A549 treated with Hydrocortisone at 1 μM for 4 hours (cell line): ENCODE measurements around the gene TRPT1. TPM values are rescaled to one million over a fixed set of nuclear protein-coding genes. Genes with fewer than 3 reads are reported as not detected.

Experiments
- total RNA-seq: library from RNA; stranded (reverse); fragments of 200-300 nt; extraction: Qiagen RNA extraction; gene quantifications from 5 replicates; pipeline ENCODE4 v1.2.3, GENCODE V29; 2022

TRPT1 gene
- total RNA-seq, result 15.9 to 26.7 TPM (median 25.0 TPM) in 5 replicates

GRCh38 chr11:64225608-64226506 lies at the start of gene TRPT1, which contains the start of gene NUDT22:
TRPT1 (minus strand) TSS chr11:64226186; CDS start chr11:64225860, 326 bp downstream.
NUDT22 (plus strand) TSS chr11:64226274; CDS start chr11:64226653, 379 bp downstream.

GRCh38 chr11:64251016-64251752 lies 25.2 kb upstream of the TRPT1 start, which contains the start of gene PLCB3:
PLCB3 (plus strand) TSS chr11:64251530; CDS start chr11:64251650, 120 bp downstream.

GRCh38 chr11:64246871-64247728 lies 21.1 kb upstream of the TRPT1 start, which contains the start of gene PPP1R14B:
PPP1R14B (minus strand) TSS chr11:64246943; CDS start chr11:64246673, 270 bp downstream.

GRCh38 chr11:64240435-64241240 lies 14.7 kb upstream of the TRPT1 start, which contains the start of gene FKBP2:
FKBP2 (plus strand) TSS chr11:64241095; CDS start chr11:64242388, 1,293 bp downstream.

GRCh38 chr11:64233913-64234586 lies 8.1 kb upstream of the TRPT1 start, which contains the start of gene VEGFB:
VEGFB (plus strand) TSS chr11:64234584; CDS start chr11:64234834, 250 bp downstream.

GRCh38 chr11:64230171-64230984 lies 4.4 kb upstream of the TRPT1 start, which contains the start of gene DNAJC4:
DNAJC4 (plus strand) TSS chr11:64230548; CDS start chr11:64230855, 307 bp downstream.

GRCh38 chr11:64206457-64207255 lies 19.3 kb downstream of the TRPT1 start, which contains the start of gene FERMT3:
FERMT3 (plus strand) TSS chr11:64206721; CDS start chr11:64207365, 644 bp downstream.

GRCh38 chr11:64185693-64186491 lies 40.1 kb downstream of the TRPT1 start, which contains the start of gene STIP1:
STIP1 (plus strand) TSS chr11:64186171; CDS start chr11:64186262, 91 bp downstream.

Other genes starting within 250 kb of the TRPT1 start
- gene OTUB1, start 239.7 kb downstream of the TRPT1 start, total RNA-seq, result 109 to 136 TPM (median 127 TPM) in 5 replicates
- 0.03 to 0.09 TPM (median 0.06 TPM) in 5 replicates for gene FLRT1, start 190.3 kb downstream of the TRPT1 start, total RNA-seq
- 9.0 to 15.8 TPM (median 13.5 TPM) in 5 replicates for gene MACROD1, start 60.1 kb downstream of the TRPT1 start, total RNA-seq
- 226 to 294 TPM (median 239 TPM) in 5 replicates for gene STIP1, start 40.0 kb downstream of the TRPT1 start, total RNA-seq
- 0.90 to 3.5 TPM (median 1.1 TPM) in 5 replicates for gene FERMT3, start 19.5 kb downstream of the TRPT1 start, total RNA-seq
- gene NUDT22, start 88 bp upstream of the TRPT1 start, total RNA-seq, result 30.0 to 39.3 TPM (median 36.0 TPM) in 5 replicates
- gene DNAJC4, start 4.4 kb upstream of the TRPT1 start, total RNA-seq, result 17.1 to 22.6 TPM (median 21.1 TPM) in 5 replicates
- 32.7 to 53.8 TPM (median 47.9 TPM) in 5 replicates for gene VEGFB, start 8.4 kb upstream of the TRPT1 start, total RNA-seq
- 119 to 148 TPM (median 123 TPM) in 5 replicates for gene FKBP2, start 14.9 kb upstream of the TRPT1 start, total RNA-seq
- gene PPP1R14B, start 20.8 kb upstream of the TRPT1 start, total RNA-seq, result 195 to 381 TPM (median 360 TPM) in 5 replicates
- 16.8 to 23.4 TPM (median 20.3 TPM) in 5 replicates for gene PLCB3, start 25.3 kb upstream of the TRPT1 start, total RNA-seq
- 65.9 to 95.2 TPM (median 90.0 TPM) in 5 replicates for gene BAD, start 58.5 kb upstream of the TRPT1 start, total RNA-seq
- 35.7 to 48.9 TPM (median 42.5 TPM) in 5 replicates for gene GPR137, start 59.7 kb upstream of the TRPT1 start, total RNA-seq
- gene KCNK4, start 65.1 kb upstream of the TRPT1 start, total RNA-seq, result 0.07 to 0.10 TPM in 2 of 5 replicates, not detected in the others
- 2.1 to 2.6 TPM (median 2.4 TPM) in 5 replicates for gene CATSPERZ, start 74.2 kb upstream of the TRPT1 start, total RNA-seq
- gene ESRRA, start 79.3 kb upstream of the TRPT1 start, total RNA-seq, result 44.7 to 58.6 TPM (median 55.8 TPM) in 5 replicates
- gene TRMT112, start 91.4 kb upstream of the TRPT1 start, total RNA-seq, result 340 to 460 TPM (median 407 TPM) in 5 replicates
- gene PRDX5, start 91.9 kb upstream of the TRPT1 start, total RNA-seq, result 384 to 494 TPM (median 449 TPM) in 5 replicates
- gene CCDC88B, start 114.0 kb upstream of the TRPT1 start, total RNA-seq, result 7.6 to 10.2 TPM (median 9.8 TPM) in 5 replicates
- 56.9 to 64.6 TPM (median 62.6 TPM) in 5 replicates for gene RPS6KA4, start 133.0 kb upstream of the TRPT1 start, total RNA-seq